ENCODE data around the gene SYNE2.
A peak's percentile ranks its signal among the peaks of the same experiment; 100 is the strongest.
"Not testable (repeated sequence)": the region's sequence is repeated elsewhere in the genome, so short reads cannot be mapped to it uniquely, and the experiment has no call there.

SYNE2 gene

GRCh38 chr14:64200170-64200569 lies 347.4 kb downstream of the SYNE2 start:
- no peak for DNase-seq

GRCh38 chr14:64201296-64201695 lies 348.5 kb downstream of the SYNE2 start:
- no peak for DNase-seq

GRCh38 chr14:64201921-64202545 lies 349.2 kb downstream of the SYNE2 start:
- no peak for DNase-seq

- DNase-seq, result no peak
Observed at GRCh38 chr14:64202716-64203115, 349.9 kb downstream of the SYNE2 start.

GRCh38 chr14:64203366-64204006 lies 350.7 kb downstream of the SYNE2 start:
- DNase-seq, result no peak

- DNase-seq, result no peak
Observed at GRCh38 chr14:64208261-64208660, 355.5 kb downstream of the SYNE2 start.

- DNase-seq, result no peak
Observed at GRCh38 chr14:64208981-64209380, 356.2 kb downstream of the SYNE2 start.

GRCh38 chr14:64209444-64210131 lies 356.8 kb downstream of the SYNE2 start:
- DNase-seq, result no peak

GRCh38 chr14:64210216-64210615 lies 357.4 kb downstream of the SYNE2 start:
- no peak for DNase-seq

- DNase-seq, result not testable (repeated sequence)
Observed at GRCh38 chr14:64210912-64211311, 358.1 kb downstream of the SYNE2 start.

GRCh38 chr14:64212666-64213065 lies 359.9 kb downstream of the SYNE2 start:
- DNase-seq, result no peak

- peak; percentile 57 for DNase-seq
Observed at GRCh38 chr14:64213086-64213485, 360.3 kb downstream of the SYNE2 start.

GRCh38 chr14:64213853-64214570 lies 361.2 kb downstream of the SYNE2 start:
- no peak for DNase-seq

GRCh38 chr14:64215274-64215673 lies 362.5 kb downstream of the SYNE2 start:
- DNase-seq, result no peak

- DNase-seq, result no peak
Observed at GRCh38 chr14:64215978-64216377, 363.2 kb downstream of the SYNE2 start.

GRCh38 chr14:64217308-64217707 lies 364.5 kb downstream of the SYNE2 start:
- no peak for DNase-seq

- no peak for DNase-seq
Observed at GRCh38 chr14:64217834-64218233, 365.0 kb downstream of the SYNE2 start.

- DNase-seq, result peak; percentile 11
Observed at GRCh38 chr14:64218344-64219240, 365.8 kb downstream of the SYNE2 start.

GRCh38 chr14:64220056-64220455 lies 367.3 kb downstream of the SYNE2 start:
- DNase-seq, result no peak

GRCh38 chr14:64220466-64220865 lies 367.7 kb downstream of the SYNE2 start:
- DNase-seq, result no peak

GRCh38 chr14:64221391-64222003 lies 368.7 kb downstream of the SYNE2 start:
- DNase-seq, result no peak

Data from fibroblast of skin of back (primary cell).